ENCODE measurements around the gene RAD51B.
"Not testable (repeated sequence)": the region's sequence is repeated elsewhere in the genome, so short reads cannot be mapped to it uniquely, and the experiment has no call there.

The RAD51B gene

DNA sequence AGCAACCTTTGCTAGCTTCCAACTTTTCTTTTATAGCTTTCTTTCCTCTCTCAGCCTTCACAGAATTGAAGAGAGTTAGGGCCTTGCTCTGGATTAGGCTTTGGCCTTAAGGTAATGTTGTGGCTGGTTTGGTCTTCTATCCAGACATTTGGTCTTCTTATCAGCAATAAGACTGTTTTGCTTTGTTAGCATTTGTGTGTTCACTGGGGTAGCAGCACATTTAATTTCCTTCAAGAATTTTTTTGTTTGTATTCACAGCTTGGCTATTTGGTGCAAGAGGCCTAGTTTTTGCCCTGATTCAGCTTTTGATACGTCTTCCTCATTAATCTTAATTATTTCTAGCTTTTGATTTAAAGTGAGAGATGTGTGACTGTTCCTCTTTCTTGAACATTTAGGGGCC is 130.8 kb downstream of the RAD51B start:
- no peak for DNase-seq (ENCODE audit: low spot score)

DNA sequence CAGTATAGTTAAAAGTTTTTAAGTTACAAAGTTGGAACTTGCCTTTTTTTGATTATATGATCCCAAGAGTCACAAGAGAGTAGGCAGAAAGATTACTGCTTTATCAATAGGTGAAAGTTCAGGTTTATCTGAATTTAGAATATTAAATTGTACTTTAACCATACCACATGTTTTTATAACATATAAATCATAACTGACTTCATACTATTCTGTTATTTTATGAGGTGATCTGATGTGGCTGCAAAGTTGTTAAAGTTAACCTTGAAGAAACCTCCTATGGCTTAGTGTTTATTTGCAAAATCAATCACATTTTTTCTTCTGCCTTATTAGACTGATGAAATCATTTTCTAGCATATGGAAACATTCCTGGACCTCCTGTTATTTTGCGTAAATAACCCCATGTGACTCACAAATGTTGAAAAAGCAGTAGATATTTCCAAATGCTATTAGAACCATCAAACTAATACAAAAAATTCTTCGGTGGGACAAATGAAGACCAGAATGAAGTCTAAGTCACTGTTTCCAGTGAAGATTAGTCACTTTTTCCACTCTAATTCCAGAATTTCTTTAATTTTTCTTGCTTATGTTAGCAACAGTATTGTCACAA is 132.1 kb downstream of the RAD51B start:
- DNase-seq (ENCODE audit: low spot score), result no peak

GRCh38 chr14:67952381-67952780 is 132.8 kb downstream of the RAD51B start:
- no peak for DNase-seq (ENCODE audit: low spot score)

GRCh38 chr14:67952786-67953185 is 133.2 kb downstream of the RAD51B start:
- no peak for DNase-seq (ENCODE audit: low spot score)

- no peak for DNase-seq (ENCODE audit: low spot score)
Measured at GRCh38 chr14:67955261-67955660, 135.7 kb downstream of the RAD51B start.

DNA sequence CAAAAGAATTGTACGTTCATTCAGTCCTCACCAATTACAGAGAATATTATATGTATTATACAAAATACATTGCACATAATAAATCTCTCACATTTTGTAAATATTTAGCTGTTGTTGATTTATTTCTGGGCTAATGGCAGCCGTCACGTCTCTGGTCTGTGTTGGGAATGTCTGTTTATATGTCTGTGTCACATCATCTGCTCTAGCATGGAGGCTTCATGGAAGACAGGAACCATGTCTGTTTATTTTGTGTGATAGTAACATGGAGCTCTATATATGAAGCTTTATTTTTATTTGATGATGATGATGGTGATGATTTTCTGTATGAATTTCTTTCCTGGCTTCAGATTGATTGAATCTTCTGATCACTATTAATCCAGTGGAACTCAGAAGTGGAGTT is 138.4 kb downstream of the RAD51B start:
- DNase-seq (ENCODE audit: low spot score), result no peak

- no peak for DNase-seq (ENCODE audit: low spot score)
Measured at GRCh38 chr14:67961676-67962075, 142.1 kb downstream of the RAD51B start.

- no peak for DNase-seq (ENCODE audit: low spot score)
Measured at GRCh38 chr14:67962215-67962644, 142.7 kb downstream of the RAD51B start.

DNA sequence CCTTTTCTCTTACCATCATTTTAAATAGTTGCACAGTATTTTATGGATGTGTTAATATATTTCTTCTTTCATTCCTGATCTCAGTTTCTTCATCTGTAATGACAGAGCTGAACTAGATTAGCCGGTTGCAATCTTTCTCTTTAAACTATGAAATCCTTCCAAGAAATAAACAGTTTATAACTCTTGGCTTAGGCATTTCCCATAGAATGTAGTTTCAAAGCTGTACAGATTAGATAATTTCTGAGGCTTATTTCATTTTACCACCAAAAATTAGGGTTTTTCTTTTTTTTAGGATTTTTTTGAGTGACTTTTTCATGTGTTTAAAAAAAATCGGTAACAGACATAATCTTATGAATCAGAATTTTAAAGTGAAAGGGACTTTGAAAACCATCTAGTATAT is 144.0 kb downstream of the RAD51B start:
- no peak for DNase-seq (ENCODE audit: low spot score)

DNA sequence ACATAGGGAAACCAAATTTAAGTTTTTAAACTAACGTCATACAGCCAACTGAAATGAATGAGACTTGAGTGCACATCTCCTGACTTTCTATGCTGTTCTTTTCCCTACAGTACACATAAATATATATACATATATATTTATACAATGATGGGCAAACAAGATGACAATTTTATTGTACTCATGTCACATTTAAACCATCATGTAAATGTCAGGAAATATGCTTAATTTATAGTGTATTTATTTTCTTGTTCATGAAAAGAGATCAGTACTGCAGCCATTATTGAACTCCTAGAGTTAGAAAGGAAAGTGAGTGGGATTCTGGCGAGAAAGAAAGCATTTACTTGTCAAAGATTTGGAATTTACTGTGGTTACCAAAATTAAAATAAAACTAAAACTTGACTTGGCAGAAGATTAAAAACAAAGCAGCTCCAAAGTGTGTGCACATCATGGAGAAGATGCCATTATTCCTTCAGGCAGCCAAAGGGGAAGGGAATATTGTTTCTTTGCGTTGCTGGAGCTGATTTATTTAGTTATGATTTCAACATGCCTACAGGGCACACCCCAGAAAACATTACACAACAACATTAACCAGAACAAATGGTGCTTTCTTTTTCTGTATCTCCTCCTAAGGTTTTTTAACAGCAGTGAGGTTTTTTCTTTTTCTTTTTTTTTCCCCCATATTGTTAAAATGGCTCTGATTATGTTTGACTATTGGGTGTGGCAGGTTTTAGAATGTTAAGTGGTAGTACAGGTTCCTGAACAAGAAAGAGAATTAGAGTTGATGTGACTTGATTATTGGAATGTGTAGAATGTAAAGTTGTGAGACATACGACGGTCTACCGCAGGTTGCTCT is 144.6 kb downstream of the RAD51B start:
- no peak for DNase-seq (ENCODE audit: low spot score)

DNA sequence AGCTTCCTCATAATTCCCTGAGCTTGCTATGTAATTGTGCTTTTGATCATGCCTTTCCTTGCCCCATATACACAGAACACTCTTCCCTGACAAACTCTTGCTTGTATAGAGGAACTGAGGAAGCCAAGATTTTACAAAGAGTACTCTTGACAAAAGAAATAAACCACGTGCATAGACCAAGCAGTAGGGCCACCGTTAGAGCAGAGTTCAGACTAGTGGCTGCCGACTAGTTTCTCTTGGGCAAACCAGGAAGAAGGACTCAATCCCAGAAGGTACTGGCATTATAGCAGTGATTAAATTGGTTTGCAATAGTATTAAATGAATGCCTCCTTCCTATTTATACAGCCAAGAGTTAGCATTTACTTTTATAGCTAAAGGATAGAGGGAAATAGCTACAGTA is 146.1 kb downstream of the RAD51B start:
- DNase-seq (ENCODE audit: low spot score), result no peak

GRCh38 chr14:67967206-67967605 is 147.6 kb downstream of the RAD51B start:
- DNase-seq (ENCODE audit: low spot score), result no peak

- DNase-seq (ENCODE audit: low spot score), result not testable (repeated sequence)
Measured at GRCh38 chr14:67967970-67968369, 148.4 kb downstream of the RAD51B start.

DNA sequence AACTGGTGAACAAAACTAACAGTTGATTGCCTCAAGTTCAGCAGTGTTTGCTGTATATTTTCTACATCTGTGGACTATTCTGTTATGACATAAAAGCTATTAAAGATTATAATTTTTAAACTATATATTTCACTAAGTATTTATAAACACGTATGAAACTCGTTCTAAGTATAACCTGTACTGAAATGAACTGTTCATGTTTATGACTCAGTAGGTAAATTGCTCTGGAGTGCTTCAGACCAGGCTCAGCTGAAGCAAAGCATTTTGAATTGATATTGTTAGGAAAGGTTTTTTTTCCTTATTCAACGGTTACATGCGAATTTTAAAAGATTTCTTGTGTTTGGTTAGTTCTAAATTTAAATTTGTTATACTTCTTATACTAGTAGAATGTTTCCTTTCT is 151.3 kb downstream of the RAD51B start:
- no peak for DNase-seq (ENCODE audit: low spot score)

DNA sequence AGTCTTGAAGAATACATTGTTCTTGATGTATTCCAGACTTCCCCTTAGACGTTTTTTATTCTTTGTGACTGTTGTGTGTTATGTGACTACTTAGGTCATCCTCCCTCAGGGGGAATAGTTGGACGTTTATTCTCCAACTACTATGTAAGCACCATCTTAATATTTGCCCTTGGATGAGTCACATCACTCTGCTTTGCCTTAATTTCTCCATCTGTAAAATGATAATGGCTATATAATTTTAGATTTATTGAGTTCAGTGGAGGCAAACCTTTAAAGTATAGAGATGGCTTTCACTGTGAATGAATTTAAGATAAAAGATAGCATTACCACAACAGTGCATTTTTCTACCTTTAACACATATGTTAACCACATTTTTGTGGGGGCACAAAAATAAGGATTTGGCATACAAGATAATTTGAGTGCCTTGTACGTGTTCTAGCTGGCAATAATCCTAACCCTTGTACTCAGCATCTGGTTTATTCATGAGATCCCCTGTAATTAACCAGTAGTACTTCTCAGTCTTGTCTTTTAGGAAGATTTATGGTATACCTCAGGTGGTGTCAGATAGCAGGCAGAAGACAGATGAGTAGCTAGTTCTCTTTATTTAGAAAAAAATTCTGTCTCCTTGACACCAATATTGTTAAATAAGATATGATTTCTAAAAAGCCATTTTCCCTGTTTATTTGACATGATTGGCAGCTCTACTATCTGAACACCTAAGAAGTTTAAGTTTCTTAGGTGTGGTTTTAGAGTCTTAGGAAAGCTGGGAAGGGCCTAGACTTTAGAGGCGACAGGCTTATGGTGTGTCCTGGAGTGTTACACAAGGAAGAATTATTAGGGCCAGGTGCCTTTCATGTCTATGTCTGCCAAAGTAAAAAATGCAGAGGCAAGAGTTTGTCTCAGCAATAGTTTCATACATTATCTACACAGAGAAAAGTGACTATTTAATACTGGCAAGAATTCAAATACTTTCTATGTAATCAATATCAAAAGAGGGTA is 152.3 kb downstream of the RAD51B start:
- DNase-seq (ENCODE audit: low spot score), result no peak

DNA sequence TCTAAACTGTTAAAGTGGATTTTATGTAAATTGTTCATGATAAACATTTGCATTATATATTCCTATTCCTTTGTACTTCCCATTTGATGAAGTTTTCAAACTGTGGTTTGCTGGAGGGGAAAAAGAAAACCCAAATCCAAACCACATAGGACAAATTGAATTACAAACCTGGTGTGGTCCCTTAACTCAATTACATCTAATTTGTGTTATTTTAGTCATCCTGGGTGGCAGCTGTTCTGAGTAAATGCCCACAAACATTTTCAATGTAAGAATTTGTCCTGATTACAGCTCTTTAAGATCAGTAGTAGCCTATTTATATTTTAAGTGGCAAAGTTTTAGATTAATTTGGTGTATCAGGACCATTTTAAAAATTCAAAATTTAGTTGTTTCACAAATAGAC is 153.9 kb downstream of the RAD51B start:
- DNase-seq (ENCODE audit: low spot score), result no peak

DNA sequence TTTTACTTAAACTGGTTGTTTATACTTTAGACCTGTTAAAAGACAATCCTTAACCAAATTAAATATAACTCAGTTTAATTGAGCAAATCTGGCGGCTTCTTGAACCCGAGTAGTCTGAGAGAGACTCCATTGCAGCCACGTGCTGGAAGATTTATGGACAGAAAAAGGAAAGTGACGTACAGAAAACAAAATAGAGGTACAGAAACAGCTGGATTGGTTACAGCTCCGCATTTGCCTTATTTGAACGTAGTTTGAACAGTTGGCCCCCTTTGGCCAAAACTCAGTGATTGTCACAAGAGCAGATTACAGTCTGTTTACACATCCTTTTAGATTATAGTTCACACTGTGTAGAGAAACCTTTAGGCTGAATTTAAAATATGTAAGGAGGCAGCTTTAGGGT is 155.9 kb downstream of the RAD51B start:
- DNase-seq (ENCODE audit: low spot score), result no peak

- DNase-seq (ENCODE audit: low spot score), result no peak
Measured at GRCh38 chr14:67977434-67978034, 158.0 kb downstream of the RAD51B start.

GRCh38 chr14:67978749-67979148 is 159.2 kb downstream of the RAD51B start:
- DNase-seq (ENCODE audit: low spot score), result no peak

DNA sequence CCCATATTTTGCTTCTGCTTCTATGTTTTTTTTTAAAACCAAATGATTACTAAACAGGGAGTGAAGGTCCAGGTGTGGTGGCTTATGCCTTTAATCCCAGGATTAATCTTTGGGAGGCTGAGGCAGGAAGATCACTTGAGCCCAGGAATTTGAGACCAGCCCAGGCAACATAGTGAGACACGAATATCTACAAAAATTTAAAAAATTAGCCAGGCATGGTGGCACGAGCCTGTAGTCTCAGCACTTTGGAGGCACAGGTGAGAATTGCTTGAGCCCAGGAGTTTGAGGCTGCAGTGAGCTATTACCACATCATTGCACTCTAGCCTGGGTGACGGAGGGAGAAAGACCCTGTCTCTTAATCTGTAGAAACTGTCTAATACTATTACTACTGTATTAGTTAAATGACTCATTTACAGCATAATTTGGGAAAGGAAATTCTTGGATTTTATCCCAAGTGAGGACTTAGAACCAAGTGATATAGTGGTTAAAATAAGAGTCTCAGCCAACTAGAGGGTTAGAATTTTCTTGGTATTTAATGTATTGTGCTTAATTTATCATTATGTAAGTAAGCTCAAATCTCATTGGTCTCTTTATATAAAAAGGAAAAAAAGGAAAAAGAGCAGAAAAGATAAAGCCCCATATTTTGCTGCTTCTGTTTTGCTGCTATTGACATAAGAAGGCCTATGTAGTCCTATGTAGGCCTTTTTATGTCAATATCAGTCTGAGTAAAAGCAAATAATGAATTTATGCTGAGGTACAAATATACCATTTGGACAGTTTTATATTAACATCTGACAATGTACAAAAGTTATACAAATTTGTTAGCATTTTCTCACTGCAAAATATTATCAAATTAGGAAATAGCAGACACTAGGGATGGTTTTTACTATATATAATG is 163.4 kb downstream of the RAD51B start:
- DNase-seq (ENCODE audit: low spot score), result no peak

GRCh38 chr14:67984274-67984673 is 164.7 kb downstream of the RAD51B start:
- DNase-seq (ENCODE audit: low spot score), result no peak

Measured in CD4-positive, alpha-beta T cell treated with Interleukin-6 at 100 ng/mL for 8 hours (primary cell).